GM19372 (cell line): ENCODE results near the gene TFEB.
A peak's percentile ranks its signal among the peaks of the same experiment; 100 is the strongest.

Experiments
- ATAC-seq: cut with Tn5 transposase; IDR thresholded peaks from one replicate; pipeline ENCODE4 v1.9.1; 2021; ENCODE audit warnings: mild to moderate bottlenecking, low read depth, moderate library complexity; ENCODE audit not compliant: unreplicated experiment

The TFEB gene

DNA sequence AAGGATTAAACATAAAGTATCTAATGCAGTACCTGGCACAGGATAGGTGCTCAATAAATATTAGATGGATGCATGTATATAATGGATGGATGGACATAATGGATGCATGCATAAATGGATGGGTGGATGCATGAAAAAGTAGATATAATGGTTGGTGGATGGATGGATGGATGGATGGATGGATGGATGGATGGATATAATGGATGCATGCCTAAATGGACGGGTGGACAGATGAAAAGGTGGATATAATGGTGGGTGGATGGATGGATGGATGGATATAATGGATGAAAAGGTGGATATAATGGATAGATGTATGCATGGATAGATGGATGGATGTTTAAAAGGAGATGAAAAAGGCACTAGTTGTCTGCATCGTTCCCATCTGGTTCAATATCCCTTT, 26.0 kb downstream of the TFEB start:
- ATAC-seq = no peak

DNA sequence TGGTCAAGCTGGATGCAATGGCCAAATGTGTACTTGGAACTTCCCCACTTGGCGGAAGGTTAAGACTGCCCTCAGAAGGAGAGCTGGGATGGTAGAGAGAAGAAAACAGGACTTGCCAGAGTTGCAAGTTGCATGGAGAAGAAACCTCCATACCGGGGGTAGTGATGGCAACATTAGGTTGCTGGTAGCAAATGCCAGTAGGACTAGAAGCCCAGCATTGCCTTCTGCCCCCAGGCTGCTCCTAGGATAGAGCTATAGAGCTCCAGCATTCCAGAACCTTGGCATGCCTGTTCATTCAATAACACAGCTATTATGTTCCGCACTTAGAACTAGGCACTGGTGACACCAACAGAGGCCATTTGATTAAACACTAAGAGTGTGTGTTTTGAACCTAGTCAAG, 26.6 kb downstream of the TFEB start:
- no peak for ATAC-seq

DNA sequence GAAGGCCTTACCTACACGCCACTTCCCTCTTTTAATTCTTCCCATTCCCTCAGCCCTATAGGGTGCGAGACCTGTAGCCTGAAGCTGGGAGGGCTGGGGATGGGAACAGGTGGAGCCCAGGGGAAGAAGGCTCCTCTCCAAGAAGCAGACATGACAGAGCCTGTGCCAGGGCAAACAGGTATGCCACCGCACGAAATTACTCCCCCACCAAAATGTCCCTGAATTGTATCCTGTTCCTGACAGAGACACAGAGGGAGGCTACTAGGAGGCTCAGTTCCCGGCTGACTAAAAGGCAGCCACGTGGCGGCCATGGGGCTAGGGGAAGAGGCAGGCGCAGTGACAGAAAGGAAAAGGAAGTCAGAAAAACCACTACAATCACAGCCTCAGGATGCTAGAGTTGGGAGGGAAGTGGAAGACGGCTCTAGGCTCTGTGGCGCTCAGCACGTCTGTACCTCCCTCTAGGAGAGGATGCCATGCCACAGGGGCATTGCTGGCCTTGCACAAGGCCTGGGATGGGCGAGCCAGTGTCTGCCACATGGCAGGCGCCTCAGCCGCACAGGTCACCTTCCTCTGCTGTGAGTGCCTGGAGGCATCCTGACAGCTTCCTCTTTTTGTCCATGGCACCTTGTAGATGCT, 27.7 kb downstream of the TFEB start:
- ATAC-seq = no peak

DNA sequence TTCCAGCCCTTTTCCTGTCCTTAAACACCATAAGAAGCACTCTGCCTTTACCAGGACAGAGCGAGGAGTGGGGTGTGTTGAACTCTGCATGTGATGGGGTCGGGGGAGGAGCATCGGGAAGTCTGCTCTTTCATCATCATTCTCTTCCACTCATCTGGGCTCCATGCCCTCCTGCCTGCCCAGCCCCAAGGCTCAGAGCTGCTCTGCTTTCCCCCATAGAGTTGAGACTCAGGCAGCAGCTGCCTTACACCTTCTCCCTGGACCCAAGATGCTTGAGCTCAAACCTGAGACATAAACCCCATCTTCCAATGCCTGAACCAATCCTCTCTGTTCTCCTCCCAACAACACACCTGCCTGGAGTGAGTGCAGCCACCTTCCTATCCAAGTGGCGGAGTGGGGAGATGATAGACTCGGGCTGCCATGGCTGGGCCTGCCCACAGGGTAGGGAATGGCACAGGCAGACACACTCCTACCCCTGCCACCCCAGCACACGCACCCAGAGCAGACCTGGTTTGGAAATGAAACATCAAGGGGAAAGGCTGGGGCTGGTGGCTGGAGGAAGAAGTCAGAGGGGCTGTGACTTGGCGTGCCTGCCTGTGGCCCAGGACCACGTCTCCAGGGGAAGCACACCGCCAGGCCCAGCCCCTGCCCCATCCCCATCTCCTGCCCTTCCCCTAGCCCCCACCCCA, 28.4 kb downstream of the TFEB start:
- no peak for ATAC-seq

DNA sequence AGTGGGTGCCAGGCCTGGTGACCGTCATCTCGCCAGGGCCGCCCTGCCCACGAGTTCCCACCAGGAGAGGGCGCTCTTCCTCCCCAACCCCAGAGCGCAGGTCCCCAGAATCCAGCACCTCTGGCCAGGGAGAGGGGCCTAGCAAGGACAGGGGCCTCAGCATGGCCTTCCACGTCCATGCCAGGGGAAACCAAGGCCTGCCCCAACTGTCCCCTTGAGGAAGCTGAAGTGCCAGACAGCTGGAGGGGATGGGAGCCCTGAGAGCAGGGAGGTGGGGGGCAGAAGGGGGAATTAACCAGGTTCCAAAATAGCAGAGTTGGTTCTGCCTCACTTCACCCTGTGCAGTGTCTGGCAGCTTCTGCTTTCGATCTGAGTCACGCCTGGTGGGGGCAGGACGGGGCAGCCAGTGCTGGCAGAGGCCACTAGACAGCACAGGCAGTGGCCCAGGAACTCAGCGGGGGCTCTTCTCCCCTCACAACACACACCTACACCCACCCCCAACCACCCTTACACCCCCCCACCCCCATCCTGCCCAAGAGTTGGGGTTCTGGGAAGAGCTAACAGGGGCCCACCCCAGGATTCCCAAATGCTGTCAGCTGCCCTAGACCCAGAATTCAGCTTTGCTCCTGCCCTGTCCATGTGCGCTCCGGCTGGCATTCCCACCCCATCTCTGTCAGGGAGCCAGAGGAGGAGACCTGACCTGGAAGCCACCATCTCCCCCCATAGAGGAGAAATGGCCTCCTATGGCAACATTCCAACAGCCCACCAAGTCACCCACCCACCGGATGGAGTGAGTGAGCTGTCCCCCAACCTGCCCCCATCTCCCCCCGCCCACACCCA, 29.2 kb downstream of the TFEB start:
- peak; percentile 73 for ATAC-seq

DNA sequence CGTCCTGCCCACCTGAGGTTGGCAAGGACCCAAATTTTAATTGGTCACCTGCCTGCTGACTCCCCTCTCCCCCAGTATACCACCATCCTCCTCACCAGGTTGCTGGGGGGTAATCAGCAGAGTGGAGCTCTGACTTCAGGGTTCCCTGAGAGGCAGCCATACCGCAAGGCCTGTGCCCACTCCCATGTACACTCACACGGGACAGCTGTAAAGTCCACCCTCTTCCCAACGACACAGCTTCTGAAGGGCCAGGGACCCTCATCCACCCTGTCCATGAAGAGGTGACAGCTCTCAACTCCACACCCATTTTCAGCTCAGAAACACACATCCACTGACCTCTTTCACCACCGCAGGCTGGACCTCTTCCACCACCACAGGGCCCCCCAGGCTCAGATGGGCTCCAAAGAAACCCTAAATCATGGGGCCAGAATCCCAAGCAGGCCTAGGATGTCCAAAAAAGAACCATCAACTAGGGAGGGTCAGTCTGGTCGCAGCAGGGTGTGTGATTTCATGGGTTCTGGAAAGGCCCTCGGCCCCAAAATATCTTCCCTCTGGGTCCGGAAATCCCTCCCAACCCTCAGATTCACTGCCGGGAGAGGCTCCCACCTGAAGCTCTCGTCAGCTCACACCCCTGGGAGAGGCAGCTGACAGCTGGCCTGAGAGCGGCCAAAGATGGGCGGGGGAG, 30.0 kb downstream of the TFEB start:
- no peak for ATAC-seq

DNA sequence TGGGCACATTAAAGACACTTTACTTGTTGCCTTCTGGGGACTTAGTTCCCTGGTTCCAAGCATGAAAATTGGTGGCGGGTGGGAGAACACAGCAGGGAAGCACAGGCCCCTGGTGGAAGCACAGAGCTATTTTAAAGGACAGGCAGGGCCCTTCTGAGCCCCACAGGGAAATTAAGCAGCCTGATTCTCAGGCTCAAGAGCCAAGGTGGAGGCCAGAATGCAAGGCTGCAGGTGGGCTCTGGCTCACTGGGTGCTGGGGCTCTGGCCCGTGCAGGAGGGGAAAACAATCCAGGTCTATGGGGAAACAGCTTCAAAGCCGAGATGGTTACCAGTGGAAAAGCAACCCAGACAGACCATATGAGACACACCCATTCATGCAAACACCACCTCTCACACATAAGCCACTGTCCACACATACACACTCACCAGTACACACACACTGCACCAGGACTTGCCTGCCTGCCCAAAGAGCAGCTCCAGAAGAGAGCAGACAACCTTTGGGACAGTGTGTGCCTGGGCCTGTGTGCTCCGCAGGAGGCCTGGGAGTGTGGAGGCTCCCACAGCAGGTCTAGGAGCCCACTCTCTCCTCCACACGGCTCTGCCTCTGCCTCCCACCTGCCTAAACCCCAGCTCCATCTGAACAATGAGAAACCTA, 30.6 kb downstream of the TFEB start:
- no peak for ATAC-seq

DNA sequence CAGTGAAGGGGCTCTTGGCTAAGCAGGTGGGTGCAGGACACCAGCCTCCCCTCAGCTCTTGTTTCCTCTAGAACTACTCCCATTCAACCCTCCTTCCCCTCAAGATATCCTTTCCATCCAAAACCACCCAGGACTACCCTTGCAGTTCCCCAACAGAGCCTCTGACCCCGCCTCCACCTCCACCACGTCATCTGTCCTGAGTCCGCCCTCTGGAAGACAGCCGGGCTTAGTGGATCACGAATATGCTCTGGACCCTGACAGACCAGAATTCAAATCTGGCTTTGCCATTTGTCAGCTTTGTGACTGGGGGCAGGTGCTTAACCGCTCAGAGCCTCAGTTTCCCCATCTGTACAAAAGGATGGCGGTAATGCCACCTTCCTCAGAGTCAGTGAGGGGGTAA, 31.4 kb downstream of the TFEB start:
- ATAC-seq = no peak

DNA sequence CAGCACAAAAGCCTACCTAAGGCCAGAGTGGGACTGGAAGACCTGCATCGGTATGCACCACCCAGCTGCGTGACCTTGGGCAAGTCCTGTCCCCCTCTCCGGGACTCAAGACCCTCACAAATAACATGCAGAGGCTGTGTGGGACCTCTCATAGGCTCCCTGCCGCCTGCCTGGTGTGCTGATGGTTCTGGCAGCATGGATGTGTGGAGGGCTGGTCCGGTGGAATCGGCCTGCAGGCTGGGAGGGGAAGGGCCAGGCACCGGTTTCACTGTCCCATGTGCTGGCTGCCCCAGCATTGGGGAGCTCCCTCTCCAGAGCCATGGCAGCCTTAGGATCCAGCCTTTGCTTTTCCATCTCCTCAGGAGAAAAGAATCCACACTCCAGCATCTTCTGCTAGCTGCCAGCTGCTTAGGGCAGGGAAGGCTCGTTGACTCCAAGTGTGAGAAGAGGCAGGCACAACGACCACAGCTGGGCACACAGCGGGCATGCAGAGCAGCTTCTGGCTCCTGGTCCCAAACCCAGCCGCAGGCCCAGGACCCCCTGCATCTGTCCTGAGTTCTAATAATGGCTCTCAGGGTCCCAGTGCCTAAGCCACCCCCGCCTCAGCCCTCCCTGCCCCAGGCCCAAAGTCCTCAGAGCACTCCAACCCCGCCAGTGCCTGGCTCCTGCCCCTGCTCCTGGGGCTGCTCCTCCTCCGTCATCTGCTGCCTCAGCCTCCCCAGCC, 32.5 kb downstream of the TFEB start:
- ATAC-seq = no peak

DNA sequence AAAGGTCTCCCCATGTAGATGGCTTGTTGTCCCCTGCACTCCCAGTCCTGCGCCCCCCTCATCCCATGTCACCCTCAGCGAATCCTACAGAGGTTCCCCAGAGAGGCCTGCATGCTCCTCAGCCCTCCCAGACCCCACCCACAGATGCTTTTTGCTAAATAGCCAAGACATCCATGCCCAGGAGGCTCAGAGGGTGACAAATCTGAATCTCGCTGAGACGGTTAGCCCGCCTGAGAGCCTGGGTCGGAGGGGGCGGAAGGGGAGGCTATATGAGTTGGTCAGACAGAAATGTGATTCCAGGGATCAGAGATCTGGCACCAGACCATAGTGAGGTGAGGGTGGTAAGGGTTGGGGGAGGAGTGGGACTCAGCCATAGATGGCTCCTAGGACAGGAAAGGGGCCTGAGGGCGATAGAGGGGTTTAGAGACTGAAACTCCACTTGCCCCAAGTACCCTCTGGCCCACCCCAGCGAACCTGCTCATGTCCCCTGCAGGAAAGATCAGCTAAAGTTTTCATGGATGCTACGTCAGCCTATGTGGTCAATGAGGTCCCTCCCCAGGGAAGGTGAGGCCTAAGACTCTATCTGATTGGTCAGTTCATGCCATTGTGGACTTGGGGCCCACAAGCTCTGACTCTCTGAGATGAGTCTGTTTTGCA, 33.2 kb downstream of the TFEB start:
- ATAC-seq = no peak

DNA sequence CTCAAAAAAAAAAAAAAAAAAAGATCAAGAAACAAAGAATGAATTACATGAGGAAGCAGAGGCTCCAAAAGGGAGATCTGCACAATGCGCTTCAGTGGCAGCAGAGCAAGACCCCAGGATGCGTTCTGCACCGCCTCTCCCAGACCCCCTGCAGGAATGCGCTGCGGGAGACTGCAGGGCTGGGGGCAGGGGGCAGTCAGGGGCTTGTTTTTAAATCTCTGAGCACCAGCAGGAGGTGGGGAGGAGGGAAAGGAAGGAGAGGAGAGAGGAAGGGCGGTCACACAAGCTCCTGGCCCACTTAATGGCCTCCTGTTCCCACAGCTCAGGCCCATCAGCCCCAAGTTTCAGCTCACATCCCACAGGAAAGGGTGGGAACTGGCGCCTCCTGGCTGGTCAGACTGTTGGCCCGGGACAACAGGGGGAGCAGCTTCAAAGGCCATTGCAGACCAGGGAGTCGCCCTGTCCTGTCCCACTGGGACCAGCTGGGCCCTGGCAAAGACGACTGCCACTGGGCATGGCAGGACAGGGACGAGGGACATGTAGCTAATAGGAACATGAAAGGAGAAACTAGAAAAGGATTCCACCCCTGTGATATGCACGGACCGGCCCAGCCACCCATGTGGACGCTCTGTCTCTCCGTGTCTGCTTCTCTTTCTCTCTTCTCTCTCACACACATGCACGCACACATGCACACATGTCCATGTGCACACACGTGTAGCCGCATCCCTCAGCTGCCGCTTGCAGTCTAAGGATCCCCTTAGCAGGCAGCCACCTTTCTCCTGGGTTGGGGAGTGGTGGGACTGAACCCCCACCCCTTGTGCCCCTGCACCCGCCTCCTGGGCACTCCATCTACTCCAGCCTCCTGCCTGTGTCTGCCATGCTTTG, 34.7 kb downstream of the TFEB start:
- no peak for ATAC-seq

DNA sequence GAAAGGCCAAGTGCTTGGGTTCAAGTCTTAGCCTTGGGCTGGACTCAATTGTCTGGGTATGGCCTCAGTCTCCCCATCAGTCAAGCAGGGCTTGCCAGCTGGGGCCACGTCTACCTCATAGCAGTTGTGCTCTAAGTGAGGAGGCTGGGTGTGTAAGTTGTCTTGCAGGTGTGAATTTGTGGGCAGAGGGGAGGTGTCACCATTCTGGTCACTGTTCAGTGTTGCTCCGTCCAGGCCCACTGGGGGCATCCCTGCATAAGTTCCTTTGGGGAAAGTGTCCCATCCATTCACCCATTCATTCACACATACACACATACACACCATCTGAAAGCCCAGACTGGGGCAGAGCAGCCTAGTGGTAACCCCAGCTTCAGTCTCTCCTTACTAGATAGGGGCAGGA, 36.3 kb downstream of the TFEB start:
- no peak for ATAC-seq

DNA sequence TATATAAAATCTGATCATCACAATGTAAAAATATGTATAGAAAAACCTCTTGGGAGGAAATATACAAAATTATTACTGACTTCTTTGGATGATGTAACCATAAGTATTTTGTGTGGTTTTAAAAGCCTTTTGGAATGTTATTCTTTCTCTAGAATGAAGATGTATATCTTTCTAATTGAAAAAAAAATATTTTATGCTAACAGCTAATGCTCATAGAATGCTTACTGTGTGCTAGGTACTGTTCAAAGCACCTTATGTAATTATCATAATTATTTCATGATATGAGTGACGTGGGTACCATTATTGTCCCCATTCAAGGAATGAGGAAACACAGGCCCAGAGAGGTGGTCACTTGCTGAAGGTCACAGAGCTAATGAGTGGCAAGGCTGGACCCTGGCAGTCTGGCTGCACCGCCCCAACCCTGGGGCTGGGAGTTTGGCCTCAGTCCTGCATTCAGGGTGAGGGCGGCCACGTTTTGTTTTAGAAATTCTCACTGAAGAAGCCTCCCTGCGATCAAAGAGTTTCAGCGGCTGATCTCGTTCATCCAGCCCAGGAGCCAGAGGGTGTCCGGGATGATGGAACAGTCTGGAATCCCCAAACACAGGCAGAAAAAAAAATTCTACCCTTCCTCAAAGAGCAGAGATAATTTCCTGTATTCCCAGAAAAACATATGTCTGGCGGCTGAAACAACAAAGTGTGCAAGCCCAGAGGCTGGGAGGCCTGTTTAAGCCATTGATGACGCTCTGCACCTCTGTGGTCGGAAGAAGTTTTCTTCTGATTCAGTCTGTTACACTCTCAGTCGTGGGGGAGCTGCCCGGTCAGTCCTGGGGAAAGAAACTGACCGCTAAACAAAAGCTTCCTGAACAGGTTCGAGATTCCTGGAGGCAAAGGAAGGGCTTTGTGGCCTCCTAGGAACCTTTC, 37.3 kb downstream of the TFEB start:
- no peak for ATAC-seq

DNA sequence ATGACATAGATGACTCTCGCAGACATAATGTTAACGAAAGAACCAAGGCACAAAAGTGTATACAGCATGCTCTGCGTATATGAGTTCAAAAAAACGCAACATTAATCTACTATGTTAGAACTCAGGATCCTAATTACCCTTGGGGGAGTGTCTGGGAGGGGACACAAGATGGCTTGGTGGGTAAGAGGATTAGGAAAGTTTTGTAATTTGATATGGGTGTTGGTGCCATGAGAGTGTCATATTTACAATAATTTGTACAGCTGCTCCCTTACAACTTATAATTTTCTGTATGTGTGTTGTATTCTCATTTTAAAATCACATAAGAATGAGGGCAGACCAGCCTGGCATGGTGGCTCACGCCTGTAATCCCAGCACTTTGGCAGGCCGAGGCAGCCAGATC, 38.6 kb downstream of the TFEB start:
- no peak for ATAC-seq

DNA sequence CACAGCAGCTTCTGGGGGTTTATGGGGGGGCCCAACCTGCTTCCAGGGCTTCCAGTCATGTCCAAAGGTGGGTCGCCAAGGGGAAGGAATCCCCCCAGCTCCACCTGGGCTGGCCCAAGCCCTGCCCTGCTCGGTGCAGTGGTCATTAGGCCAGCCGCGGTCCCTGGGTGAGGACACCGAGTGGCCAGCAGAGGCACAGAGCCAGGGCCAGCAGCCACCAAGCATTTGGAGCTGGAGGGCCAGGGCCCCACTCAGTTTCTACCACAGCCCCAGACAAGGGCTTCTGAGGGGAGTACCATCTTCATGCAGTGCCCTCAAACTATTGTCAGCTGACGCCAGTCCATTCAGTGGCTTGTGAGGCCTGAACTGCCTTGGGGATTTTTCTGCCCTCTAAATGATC, 39.6 kb downstream of the TFEB start:
- ATAC-seq = no peak

DNA sequence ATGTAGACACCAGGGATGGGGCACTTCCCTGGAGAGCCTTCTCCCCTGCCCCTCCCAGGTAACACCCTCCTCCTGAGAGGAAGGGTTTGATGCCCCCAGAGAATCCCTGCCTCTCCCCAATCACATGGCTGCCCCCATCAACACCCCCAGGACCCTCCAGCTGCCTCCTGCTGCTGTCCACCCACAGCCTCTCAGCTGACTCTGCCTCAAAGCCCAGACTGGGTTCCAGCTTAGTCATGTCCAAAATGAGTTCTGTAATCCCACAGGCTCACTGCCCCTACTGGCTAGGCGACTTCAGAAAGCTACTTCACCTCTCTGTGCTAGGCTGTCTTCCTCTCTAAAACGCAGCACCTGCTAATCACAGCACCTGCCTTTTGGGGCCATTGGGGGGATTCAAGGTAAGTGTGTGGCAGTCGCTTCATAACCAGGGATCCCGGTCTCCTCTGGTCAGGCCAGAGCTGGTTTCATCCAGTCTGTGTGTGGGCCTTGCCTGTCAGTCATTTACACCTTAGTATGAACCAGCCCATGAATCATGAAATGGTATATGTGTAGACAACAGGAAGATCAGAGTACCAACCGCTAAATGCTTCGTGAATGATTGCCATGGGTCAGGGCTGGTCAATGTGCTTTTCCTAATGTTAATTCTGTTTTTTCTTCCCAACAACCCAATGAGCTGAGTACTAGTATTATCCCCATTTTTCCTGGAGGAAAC, 40.4 kb downstream of the TFEB start:
- ATAC-seq = no peak
